ENCODE results near the gene INF2. TPM values are rescaled to one million over a fixed set of nuclear protein-coding genes. Genes with fewer than 3 reads are reported as not detected.

Gene INF2
- total and polyA plus RNA-seq, 2 experiments from 2014 or later: 14.1 to 62.4 TPM

DNA sequence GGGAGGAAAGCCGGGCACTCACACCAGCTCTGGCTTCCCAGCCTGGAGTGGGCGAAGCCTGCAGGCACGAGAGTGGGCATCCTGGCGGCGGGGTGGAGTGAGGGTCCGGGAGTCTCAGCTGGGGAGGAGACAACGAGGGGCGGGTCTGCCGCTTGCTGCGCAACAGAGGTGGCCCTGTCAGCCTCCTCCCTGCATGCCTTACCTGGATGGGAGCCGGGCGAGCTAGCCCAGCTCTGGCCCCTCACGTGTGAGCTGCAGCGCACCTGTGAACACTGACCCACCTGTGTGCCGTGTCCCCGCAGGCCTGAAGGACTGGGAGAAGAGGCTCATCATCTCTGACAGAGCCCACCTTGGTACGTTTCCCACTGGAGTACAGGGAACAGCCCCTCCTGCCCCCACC lies 49.6 kb downstream of the INF2 start:
- peaks cover 5% of the 10 kb centered on the region for H3K36me3 ChIP-seq
- no peak for DNase-seq (ENCODE audit: low read depth in 1 of 2, low spot score in 1 of 2)
- H3K4me3 ChIP-seq: no peak overlapping the region
- no peaks in the 10 kb centered on the region for H3K9me3 ChIP-seq (ENCODE audit: low read depth)
- TF ChIP-seq, protein P1, sequence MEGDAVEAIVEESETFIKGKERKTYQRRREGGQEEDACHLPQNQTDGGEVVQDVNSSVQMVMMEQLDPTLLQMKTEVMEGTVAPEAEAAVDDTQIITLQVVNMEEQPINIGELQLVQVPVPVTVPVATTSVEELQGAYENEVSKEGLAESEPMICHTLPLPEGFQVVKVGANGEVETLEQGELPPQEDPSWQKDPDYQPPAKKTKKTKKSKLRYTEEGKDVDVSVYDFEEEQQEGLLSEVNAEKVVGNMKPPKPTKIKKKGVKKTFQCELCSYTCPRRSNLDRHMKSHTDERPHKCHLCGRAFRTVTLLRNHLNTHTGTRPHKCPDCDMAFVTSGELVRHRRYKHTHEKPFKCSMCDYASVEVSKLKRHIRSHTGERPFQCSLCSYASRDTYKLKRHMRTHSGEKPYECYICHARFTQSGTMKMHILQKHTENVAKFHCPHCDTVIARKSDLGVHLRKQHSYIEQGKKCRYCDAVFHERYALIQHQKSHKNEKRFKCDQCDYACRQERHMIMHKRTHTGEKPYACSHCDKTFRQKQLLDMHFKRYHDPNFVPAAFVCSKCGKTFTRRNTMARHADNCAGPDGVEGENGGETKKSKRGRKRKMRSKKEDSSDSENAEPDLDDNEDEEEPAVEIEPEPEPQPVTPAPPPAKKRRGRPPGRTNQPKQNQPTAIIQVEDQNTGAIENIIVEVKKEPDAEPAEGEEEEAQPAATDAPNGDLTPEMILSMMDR (IDR thresholded peaks at IDR 0.05; ENCODE audit: low read depth, low read length): no peak
- H3K4me1 ChIP-seq (ENCODE audit: low read depth): no peaks in the 10 kb centered on the region
- H3K27me3 ChIP-seq: no peaks in the 10 kb centered on the region
- H3K27ac ChIP-seq: no peak overlapping the region

DNA sequence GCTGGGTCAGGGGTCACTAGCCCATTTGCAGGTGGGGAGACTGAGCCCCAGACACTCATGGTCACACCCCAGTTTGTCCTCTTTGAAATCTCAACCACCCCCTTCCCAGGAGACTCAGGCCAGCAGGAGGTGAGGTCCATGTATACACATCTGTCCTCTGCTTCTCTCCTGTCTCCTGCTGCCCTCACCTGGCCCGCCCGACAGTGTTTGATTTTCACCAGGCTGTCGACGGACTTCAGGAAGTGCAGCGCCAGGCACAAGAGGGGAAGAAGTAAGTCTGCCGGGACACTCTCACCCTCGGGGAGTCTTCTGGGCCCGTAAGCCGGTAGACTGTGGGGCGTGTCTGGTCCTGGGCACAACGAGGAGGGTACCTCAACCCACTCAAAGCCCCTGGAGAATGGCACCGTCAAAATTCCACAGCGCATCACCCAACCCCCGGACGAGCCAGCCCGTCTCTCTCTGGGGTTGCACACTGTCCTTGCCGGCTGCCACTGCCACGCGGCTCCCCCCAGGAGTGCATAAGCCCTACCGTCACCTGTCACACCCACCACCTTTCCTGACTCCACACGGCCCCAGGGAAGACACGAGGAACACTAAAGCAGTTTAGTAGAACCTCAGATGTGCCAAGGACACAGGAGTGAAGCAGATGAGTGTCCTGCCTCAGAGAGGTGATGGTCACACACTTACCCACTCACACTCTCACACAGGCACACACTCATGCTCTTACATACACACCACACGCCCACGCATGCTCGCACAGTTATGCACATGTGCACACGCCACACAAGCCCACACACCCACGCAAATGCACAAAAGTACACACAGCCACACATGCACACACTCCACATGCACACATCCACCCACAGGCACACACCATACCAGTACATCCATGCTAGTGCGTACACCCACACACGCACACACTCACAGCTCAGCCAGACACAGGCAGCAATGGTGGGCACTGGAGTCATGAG lies 50.4 kb downstream of the INF2 start:
- no peaks in the 10 kb centered on the region for H3K4me1 ChIP-seq (ENCODE audit: low read depth)
- TF ChIP-seq, protein P1 (IDR thresholded peaks at IDR 0.05; ENCODE audit: low read depth, low read length): no peak
- H3K36me3 ChIP-seq: peaks cover 5% of the 10 kb centered on the region
- no peak overlapping the region for H3K27ac ChIP-seq
- no peaks in the 10 kb centered on the region for H3K27me3 ChIP-seq
- H3K4me3 ChIP-seq: no peak overlapping the region
- no peak for DNase-seq (ENCODE audit: low read depth in 1 of 2, low spot score in 1 of 2)
- no peaks in the 10 kb centered on the region for H3K9me3 ChIP-seq (ENCODE audit: low read depth)

DNA sequence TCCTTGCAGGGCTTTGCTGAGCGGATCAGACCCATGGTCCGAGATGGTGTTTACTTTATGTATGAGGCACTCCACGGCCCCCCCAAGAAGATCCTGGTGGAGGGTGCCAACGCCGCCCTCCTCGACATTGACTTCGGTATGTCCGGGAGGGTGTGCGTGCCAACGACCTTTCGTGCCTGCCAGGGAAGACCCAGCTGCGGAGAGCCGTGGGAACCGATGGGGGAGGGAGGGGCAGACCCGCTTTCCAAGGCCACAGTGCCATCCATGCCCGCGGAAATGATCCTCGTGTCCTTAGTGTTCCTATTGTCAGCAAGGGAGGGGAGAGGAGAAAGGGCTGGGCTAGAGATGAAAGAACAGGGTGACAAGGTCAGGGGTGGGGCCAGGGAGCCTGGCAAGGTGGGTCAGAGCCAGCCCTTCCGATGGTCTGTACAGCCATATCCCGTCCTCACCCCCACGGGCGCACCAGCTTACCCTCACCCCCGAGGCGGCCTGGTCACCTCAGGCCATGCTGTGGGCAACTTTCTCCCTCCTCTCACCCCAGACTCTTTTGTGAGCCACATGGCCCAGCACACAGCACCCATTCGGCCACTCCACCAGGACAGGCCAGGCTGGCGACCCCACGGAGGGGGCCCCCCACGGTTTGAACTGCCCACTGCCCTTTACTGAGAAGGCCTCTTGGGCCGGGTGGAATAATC lies 51.8 kb downstream of the INF2 start:
- DNase-seq (ENCODE audit: low read depth in 1 of 2, low spot score in 1 of 2): no peak
- Histone ChIP-seq H3K27ac (no peak overlapping the region), H3K4me3 (no peak overlapping the region), H3K4me1 (ENCODE audit: low read depth) (no peaks in the 10 kb centered on the region), H3K36me3 (peaks cover 5% of the 10 kb centered on the region), H3K9me3 (ENCODE audit: low read depth) (no peaks in the 10 kb centered on the region), H3K27me3 (no peaks in the 10 kb centered on the region)
- TF ChIP-seq, protein P1 (IDR thresholded peaks at IDR 0.05; ENCODE audit: low read depth, low read length): no peak

DNA sequence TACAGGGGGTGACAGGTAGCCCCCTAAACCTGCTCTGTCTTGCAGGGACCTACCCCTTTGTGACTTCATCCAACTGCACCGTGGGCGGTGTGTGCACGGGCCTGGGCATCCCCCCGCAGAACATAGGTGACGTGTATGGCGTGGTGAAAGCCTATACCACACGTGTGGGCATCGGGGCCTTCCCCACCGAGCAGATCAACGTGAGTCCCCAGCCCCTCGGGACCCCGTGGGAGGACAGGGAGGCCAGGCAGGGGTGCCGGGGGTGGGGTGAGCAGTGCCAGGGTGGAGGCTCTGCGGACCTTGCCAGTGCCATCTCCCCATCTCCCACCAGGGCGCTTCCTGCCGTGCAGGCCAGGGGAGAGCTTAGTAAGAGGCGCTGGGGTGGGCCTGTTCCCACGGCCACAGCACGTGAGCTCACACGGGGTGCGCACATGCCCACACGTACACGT lies 52.4 kb downstream of the INF2 start:
- peaks cover 5% of the 10 kb centered on the region for H3K36me3 ChIP-seq
- no peaks in the 10 kb centered on the region for H3K9me3 ChIP-seq (ENCODE audit: low read depth)
- TF ChIP-seq, protein P1 (IDR thresholded peaks at IDR 0.05; ENCODE audit: low read depth, low read length): no peak
- H3K27ac ChIP-seq: no peak overlapping the region
- no peaks in the 10 kb centered on the region for H3K4me1 ChIP-seq (ENCODE audit: low read depth)
- H3K27me3 ChIP-seq: no peaks in the 10 kb centered on the region
- no peak for DNase-seq (ENCODE audit: low read depth in 1 of 2, low spot score in 1 of 2)
- no peak overlapping the region for H3K4me3 ChIP-seq

DNA sequence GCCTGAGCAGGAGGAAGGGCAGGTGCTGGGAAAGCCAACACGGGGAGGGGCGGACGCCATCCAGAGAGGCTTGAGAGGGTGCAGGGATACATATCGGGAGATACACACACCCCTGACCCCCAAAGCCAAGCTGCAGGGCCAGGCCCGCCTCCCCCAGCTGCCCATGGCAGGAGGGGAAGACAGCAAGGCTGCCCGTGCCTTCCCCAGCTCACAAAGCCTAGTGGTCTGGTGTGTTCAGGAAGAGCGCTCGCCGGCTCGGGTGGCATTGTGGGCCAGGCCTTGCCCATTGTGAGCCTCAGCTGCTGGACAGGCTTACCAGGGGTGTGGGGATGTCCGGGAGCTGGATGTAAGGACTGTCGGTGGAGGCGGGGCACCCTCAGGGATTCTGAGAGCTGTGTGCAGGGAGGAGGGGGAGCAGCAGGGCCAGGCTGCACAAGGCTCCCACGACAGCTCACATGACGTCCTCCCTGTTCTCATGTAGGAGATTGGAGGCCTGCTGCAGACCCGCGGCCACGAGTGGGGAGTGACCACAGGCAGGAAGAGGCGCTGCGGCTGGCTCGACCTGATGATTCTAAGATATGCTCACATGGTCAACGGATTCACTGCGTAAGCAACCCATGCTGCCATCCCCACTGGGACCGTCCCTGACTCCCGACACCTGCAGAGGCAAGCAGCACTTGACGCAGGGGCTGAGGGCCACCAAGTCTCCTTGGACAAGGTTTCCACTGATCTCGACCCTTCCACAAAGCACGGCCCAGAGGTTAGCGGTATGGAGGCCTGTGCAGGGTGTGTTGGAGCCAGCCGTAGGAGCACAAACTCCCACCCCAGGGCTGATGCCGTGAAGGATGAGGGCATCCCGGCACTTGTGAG lies 53.4 kb downstream of the INF2 start:
- Histone ChIP-seq H3K27me3 (no peaks in the 10 kb centered on the region), H3K4me3 (no peak overlapping the region), H3K4me1 (ENCODE audit: low read depth) (no peaks in the 10 kb centered on the region), H3K27ac (no peak overlapping the region), H3K9me3 (ENCODE audit: low read depth) (no peaks in the 10 kb centered on the region), H3K36me3 (peaks cover 5% of the 10 kb centered on the region)
- TF ChIP-seq, protein P1 (IDR thresholded peaks at IDR 0.05; ENCODE audit: low read depth, low read length): no peak
- DNase-seq (ENCODE audit: low read depth in 1 of 2, low spot score in 1 of 2): no peak
